ENCODE data around the gene TRIM51G.
"Not testable (repeated sequence)": the region's sequence is repeated elsewhere in the genome, so short reads cannot be mapped to it uniquely, and the experiment has no call there.

TRIM51G gene, protein sequence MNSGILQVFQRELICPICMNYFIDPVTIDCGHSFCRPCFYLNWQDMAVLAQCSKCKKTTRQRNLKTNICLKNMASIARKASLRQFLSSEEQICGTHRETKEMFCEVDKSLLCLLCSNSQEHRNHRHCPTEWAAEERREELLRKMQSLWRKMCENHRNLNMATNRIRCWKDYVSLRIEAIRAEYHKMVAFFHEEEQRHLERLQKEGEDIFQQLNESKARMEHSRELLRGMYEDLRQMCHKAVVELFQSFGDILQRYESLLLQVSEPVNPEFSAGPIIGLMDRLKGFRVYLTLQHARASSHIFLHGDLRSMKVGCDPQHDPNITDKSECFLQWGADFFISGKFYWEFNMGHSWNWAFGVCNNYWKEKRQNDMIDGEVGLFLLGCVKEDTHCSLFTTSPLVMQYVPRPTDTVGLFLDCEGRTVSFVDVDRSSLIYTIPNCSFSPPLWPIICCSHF

DNA sequence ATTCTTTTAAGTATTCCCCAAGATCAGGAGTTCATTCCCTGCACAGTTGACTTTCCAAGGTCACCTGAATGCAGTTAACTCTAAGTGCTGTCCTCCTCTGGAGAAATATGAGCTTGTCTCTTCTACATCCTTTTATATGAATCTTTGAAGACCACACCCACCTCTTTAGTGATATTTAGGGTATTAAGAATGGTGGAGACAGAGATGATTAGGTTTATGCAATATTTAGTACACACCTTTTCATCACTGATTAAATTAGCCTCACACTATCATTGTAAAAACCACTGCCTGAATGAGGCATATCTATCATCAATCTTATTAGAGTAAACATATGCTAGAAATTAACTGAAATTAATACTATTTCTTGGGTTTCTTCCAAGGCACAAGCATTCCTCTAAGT, at the start of gene TRIM51G:
TRIM51G (minus strand) TSS at position 101 of the 400 bp plus-strand sequence. CDS start 2,190 bp downstream, outside the sequence.
- not testable (repeated sequence) for DNase-seq (ENCODE audit: low spot score)

DNA sequence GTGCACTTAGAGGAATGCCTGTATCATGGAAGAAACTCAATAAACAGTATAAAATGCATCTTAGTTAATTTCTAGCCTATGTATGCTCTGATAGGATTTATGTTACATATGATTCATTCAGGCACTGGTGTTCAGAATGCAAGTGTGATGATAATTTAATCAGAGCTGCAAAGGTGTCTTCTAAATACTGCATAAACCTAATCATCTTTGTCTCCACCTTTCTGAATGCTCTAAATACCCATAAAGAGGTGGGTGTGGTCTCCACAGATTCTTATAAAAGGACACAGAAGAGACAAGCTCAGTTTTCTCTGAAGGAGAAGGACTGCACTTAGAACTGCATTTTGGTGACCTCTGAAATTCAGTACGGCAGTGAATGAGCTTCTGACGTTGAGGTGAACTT, 44.8 kb upstream of the TRIM51G start, which contains the start of gene TRIM49B:
TRIM49B (plus strand) TSS at position 301 of the 400 bp plus-strand sequence. CDS start 2,777 bp downstream, outside the sequence.
- not testable (repeated sequence) for DNase-seq (ENCODE audit: low spot score)

DNA sequence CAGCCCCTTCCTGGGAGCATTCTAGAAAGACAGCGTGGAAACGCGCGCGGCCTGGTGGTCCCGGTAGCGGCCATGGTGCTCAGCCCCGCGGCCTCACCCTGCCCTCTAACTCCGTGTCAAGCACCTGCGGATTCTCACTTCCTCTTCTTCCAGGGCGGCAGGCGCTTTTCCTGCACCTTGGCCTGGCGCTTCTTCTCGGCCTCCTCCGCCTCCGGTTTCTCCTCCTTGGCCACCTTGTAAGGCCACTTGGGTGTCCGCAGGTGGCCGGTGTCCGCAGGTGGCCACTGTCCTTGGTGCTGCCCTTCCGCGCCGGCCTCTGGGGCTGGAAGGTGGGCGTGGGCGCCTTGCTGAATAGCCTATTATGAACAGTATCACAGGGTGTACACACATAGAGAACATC, 15.1 kb downstream of the TRIM51G start:
- not testable (repeated sequence) for DNase-seq (ENCODE audit: low spot score)

DNA sequence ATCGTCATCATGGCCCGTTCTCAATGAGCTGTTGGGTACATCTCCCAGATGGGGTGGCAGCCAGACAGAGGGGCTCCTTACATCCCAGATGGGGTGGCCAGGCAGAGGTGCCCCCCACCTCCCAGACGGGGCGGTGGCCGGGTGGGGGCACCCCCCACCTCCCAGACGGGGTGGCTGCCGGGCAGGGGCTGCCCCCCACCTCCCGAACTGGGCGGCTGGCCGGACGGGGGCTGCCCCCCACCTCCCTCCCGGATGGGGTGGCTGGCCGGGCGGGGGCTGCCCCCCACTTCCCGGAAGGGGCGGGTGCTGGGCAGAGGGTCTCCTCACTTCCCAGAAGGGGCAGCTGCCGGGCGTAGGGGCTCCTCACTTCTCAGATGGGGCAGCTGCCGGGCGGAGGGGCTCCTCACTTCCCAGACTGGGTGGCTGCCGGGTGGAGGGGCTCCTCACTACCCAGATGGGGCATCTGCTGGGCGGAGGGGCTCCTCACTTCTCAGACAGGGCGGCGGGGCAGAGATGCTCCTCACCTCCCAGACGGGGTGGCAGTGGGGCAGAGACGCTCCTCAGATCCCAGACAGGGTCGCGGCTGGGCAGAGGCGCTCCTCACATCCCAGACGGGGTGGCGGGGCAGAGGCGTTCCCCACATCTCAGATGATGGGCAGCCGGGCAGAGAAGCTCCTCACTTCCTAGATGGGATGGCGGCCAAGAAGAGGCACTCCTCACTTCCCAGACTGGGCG, 28.2 kb downstream of the TRIM51G start:
- not testable (repeated sequence) for DNase-seq (ENCODE audit: low spot score)

- DNase-seq (ENCODE audit: low spot score), result not testable (repeated sequence)
Measured at GRCh38 chr11:48945796-48946195, 37.9 kb downstream of the TRIM51G start.

Measured in germinal center (tissue), 1 donor.